HG03558 (cell line): Measurements from ENCODE around the gene TRIM15.
"Not testable (repeated sequence)": the region's sequence is repeated elsewhere in the genome, so short reads cannot be mapped to it uniquely, and the experiment has no call there.

Experiments used
- ATAC-seq: cut with Tn5 transposase; IDR thresholded peaks from one replicate; pipeline ENCODE4 v1.9.1; 2021; ENCODE audit warnings: moderate number of reproducible peaks; ENCODE audit not compliant: unreplicated experiment; ENCODE audit errors: extremely low read depth

Gene TRIM15

DNA sequence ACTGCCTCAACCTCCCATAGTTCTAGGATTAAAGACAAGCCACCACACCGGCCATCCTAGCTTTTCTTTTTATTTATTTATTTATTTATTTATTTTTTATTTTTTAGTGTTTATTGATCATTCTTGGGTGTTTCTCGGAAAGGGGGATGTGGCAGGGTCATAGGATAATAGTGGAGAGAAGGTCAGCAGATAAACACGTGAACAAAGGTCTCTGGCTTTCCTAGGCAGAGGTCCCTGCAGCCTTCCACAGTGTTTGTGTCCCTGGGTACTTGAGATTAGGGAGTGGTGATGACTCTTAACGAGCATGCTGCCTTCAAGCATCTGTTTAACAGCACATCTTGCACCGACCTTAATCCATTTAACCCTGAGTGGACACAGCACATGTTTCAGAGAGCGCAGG, 58.0 kb downstream of the TRIM15 start:
- not testable (repeated sequence) for ATAC-seq

DNA sequence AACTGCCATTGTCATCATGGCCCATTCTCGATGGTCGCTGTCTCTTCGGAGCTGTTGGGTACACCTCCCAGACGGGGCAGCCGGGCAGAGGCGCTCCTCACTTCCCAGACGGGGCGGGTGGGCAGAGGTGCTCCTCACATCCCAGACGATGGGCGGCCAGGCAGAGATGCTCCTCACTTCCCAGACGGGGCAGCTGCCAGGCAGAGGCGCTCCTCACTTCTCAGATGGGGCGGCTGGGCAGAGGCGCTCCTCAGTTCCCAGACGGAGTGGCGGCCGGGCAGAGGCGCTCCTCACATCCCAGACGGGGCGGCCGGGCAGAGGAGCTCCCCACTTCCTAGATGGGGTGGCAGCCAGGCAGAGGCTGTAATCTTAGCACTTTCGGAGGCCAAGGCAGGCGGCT, 58.6 kb downstream of the TRIM15 start:
- ATAC-seq = not testable (repeated sequence)
